GM12878 (cell line): ENCODE data around the gene PDE6D.

ENCODE experiments used
- ATF7 ChIP-seq: fragments of 450-650 bp; IDR thresholded peaks from 2 replicates; pipeline ENCODE4 v1.6.1; 2016; ENCODE audit warnings: low read depth, mild to moderate bottlenecking
- CREM ChIP-seq: IDR thresholded peaks from 2 replicates; pipeline ENCODE4 v1.6.1; 2014; ENCODE audit warnings: antibody characterized with exemption, low read depth
- EP300 ChIP-seq, 2 experiments: fragments of 150-350 bp in 1 of 2; IDR thresholded peaks; 2 replicates each; pipeline ENCODE4 v1.6.1; 2011 to 2012; ENCODE audit warnings: low read depth in 2 of 2, low read length in 2 of 2, borderline replicate concordance in 1 of 2, improper control_type of control experiment in 1 of 2, inconsistent platforms in 1 of 2; ENCODE audit not compliant: control insufficient read depth in 1 of 2
- HDGF ChIP-seq: fragments of 450-650 bp; IDR thresholded peaks from 2 replicates; pipeline ENCODE4 v1.6.1; 2016; ENCODE audit warnings: antibody characterized with exemption
- JUNB ChIP-seq: IDR thresholded peaks from 2 replicates; pipeline ENCODE4 v1.6.1; 2016; ENCODE audit warnings: antibody characterized with exemption, mild to moderate bottlenecking
- POLR2A ChIP-seq: IDR thresholded peaks from 2 replicates; pipeline ENCODE4 v1.6.1; 2011; ENCODE audit warnings: low read depth, mild to moderate bottlenecking, low read length
- SIX5 ChIP-seq: IDR thresholded peaks from 2 replicates; pipeline ENCODE4 v1.6.1; 2011; ENCODE audit warnings: mild to moderate bottlenecking, low read depth, low read length, moderate library complexity; ENCODE audit not compliant: severe bottlenecking
- SP1 ChIP-seq: IDR thresholded peaks from one replicate; pipeline ENCODE4 v1.6.1; 2011; ENCODE audit warnings: low read depth, low read length
- TCF7 ChIP-seq: IDR thresholded peaks from 2 replicates; pipeline ENCODE4 v1.6.1; 2014; ENCODE audit warnings: antibody characterized with exemption, borderline replicate concordance
- WRNIP1 ChIP-seq: IDR thresholded peaks from 2 replicates; pipeline ENCODE4 v1.6.1; 2011; ENCODE audit warnings: low read depth, low read length, improper control_type of control experiment, borderline replicate concordance
- YY1 ChIP-seq: IDR thresholded peaks from 2 replicates; pipeline ENCODE4 v1.6.1; 2011; ENCODE audit warnings: low read depth, mild to moderate bottlenecking, low read length
- ZBTB33 ChIP-seq: fragments of 450-650 bp; IDR thresholded peaks from 2 replicates; pipeline ENCODE4 v1.6.1; 2017; ENCODE audit warnings: mild to moderate bottlenecking
- TF ChIP-seq, protein P1 (sequence below), 3 experiments: IDR thresholded peaks in 2 of 3; conservative IDR thresholded peaks in 1 of 3; 2 replicates each; pipeline ENCODE4 v1.5.1; 2011; ENCODE audit warnings: low read depth in 3 of 3, low read length in 3 of 3, mild to moderate bottlenecking in 3 of 3, control low read depth in 2 of 3, moderate library complexity in 2 of 3, inconsistent platforms in 1 of 3, mixed read lengths in 1 of 3; ENCODE audit not compliant: control insufficient read depth in 2 of 3, insufficient read depth in 1 of 3; ENCODE audit errors: extremely low read depth in 1 of 3

- TF ChIP-seq ATF7 (no peak), SP1 (no peak), JUNB (no peak), HDGF (no peak), CREM (no peak), WRNIP1 (no peak), TCF7 (no peak), ZBTB33 (no peak), EP300 (IDR thresholded peaks at IDR 0.05; ENCODE audit: borderline replicate concordance in 1 of 2, control insufficient read depth in 1 of 2, low read depth in 2 of 2, low read length in 2 of 2) (no peak), POLR2A (no peak), YY1 (no peak), SIX5 (no peak)
- TF ChIP-seq, protein P1, sequence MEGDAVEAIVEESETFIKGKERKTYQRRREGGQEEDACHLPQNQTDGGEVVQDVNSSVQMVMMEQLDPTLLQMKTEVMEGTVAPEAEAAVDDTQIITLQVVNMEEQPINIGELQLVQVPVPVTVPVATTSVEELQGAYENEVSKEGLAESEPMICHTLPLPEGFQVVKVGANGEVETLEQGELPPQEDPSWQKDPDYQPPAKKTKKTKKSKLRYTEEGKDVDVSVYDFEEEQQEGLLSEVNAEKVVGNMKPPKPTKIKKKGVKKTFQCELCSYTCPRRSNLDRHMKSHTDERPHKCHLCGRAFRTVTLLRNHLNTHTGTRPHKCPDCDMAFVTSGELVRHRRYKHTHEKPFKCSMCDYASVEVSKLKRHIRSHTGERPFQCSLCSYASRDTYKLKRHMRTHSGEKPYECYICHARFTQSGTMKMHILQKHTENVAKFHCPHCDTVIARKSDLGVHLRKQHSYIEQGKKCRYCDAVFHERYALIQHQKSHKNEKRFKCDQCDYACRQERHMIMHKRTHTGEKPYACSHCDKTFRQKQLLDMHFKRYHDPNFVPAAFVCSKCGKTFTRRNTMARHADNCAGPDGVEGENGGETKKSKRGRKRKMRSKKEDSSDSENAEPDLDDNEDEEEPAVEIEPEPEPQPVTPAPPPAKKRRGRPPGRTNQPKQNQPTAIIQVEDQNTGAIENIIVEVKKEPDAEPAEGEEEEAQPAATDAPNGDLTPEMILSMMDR (IDR thresholded peaks at IDR 0.05 in 2 of 3, conservative IDR thresholded peaks at IDR 0.05 in 1 of 3; ENCODE audit: control insufficient read depth in 2 of 3, extremely low read depth in 1 of 3, insufficient read depth in 1 of 3, low read depth in 3 of 3, low read length in 3 of 3): no peak
Measured at GRCh38 chr2:231764760-231765159, 16.3 kb downstream of the PDE6D start.
